GM18909 (cell line): ENCODE data around the gene NSD1.

Source experiments
- ATAC-seq: cut with Tn5 transposase; IDR thresholded peaks from one replicate; pipeline ENCODE4 v1.9.1; 2021; ENCODE audit warnings: mild to moderate bottlenecking; ENCODE audit not compliant: unreplicated experiment, poor library complexity

NSD1 gene

GRCh38 chr5:177265395-177265794 is 131.8 kb downstream of the NSD1 start:
- no peak for ATAC-seq

GRCh38 chr5:177269232-177269895 is 135.8 kb downstream of the NSD1 start:
- ATAC-seq: no peak

GRCh38 chr5:177269976-177270375 is 136.4 kb downstream of the NSD1 start:
- no peak for ATAC-seq

- ATAC-seq: no peak
Observed at GRCh38 chr5:177270653-177271052, 137.1 kb downstream of the NSD1 start.

GRCh38 chr5:177271113-177271512 is 137.5 kb downstream of the NSD1 start:
- no peak for ATAC-seq

GRCh38 chr5:177275883-177276282 is 142.3 kb downstream of the NSD1 start:
- ATAC-seq: no peak

GRCh38 chr5:177276886-177277285 is 143.3 kb downstream of the NSD1 start:
- ATAC-seq: no peak

- no peak for ATAC-seq
Observed at GRCh38 chr5:177288191-177288590, 154.6 kb downstream of the NSD1 start.

GRCh38 chr5:177290816-177291596 is 157.4 kb downstream of the NSD1 start:
- no peak for ATAC-seq

GRCh38 chr5:177291735-177292134 is 158.2 kb downstream of the NSD1 start:
- no peak for ATAC-seq

GRCh38 chr5:177293819-177294581 is 160.4 kb downstream of the NSD1 start:
- ATAC-seq: no peak

- ATAC-seq: no peak
Observed at GRCh38 chr5:177294632-177295031, 161.1 kb downstream of the NSD1 start.

GRCh38 chr5:177295924-177296323 is 162.4 kb downstream of the NSD1 start:
- no peak for ATAC-seq

GRCh38 chr5:177296581-177296980 is 163.0 kb downstream of the NSD1 start:
- ATAC-seq: no peak

- ATAC-seq: no peak
Observed at GRCh38 chr5:177297922-177298321, 164.3 kb downstream of the NSD1 start.

GRCh38 chr5:177299697-177300096 is 166.1 kb downstream of the NSD1 start:
- ATAC-seq: no peak

- ATAC-seq: no peak
Observed at GRCh38 chr5:177300236-177300880, 166.8 kb downstream of the NSD1 start.

- ATAC-seq: no peak
Observed at GRCh38 chr5:177300951-177301350, 167.4 kb downstream of the NSD1 start.

GRCh38 chr5:177301503-177302165 is 168.1 kb downstream of the NSD1 start:
- ATAC-seq: no peak
